Neural cell (in vitro differentiated cells): Measurements from ENCODE around the gene IKZF2.

Source experiments
- CTCF ChIP-seq: fragments of 450-650 bp; IDR thresholded peaks from 2 replicates; pipeline ENCODE4 v1.5.1; 2014; ENCODE audit warnings: antibody characterized with exemption, mild to moderate bottlenecking, moderate library complexity; ENCODE audit not compliant: poor library complexity, severe bottlenecking
- EP300 ChIP-seq: fragments of 450-650 bp; conservative IDR thresholded peaks from 2 replicates; pipeline ENCODE4 v1.6.1; 2014; ENCODE audit warnings: antibody characterized with exemption, mild to moderate bottlenecking, moderate library complexity; ENCODE audit not compliant: poor library complexity, severe bottlenecking
- MXI1 ChIP-seq: fragments of 450-650 bp; conservative IDR thresholded peaks from 2 replicates; pipeline ENCODE4 v1.6.1; 2014; ENCODE audit warnings: antibody characterized with exemption, mild to moderate bottlenecking; ENCODE audit not compliant: poor library complexity, severe bottlenecking
- POLR2AphosphoS5 ChIP-seq: IDR thresholded peaks from 2 replicates; pipeline ENCODE4 v1.6.1; 2012
- RAD21 ChIP-seq: fragments of 450-650 bp; conservative IDR thresholded peaks from 2 replicates; pipeline ENCODE4 v1.6.1; 2014; ENCODE audit warnings: antibody characterized with exemption, mild to moderate bottlenecking, moderate library complexity
- TAF1 ChIP-seq: IDR thresholded peaks from 2 replicates; pipeline ENCODE4 v1.6.1; 2012; ENCODE audit warnings: low read depth

GRCh38 chr2:213011505-213011904 is 139.9 kb downstream of the IKZF2 start:
- TF ChIP-seq CTCF (no peak), RAD21 (no peak), POLR2AphosphoS5 (no peak), MXI1 (no peak), EP300 (no peak), TAF1 (no peak)
